GM23338 (cell line): ENCODE results near the gene HLCS.

Source experiments
- CTCF ChIP-seq, 2 experiments: fragments of 200-600 bp in 1 of 2; sonication (generic) in 1 of 2; conservative IDR thresholded peaks; 2 replicates each; pipeline versions ENCODE4 v1.5.1 to v1.6.1; 2016 to 2017; ENCODE audit warnings: antibody characterized with exemption in 2 of 2, low read depth in 2 of 2, mild to moderate bottlenecking in 2 of 2, moderate library complexity in 1 of 2
- ETS1 ChIP-seq: IDR thresholded peaks from 2 replicates; pipeline ENCODE4 v1.6.1; 2016; ENCODE audit warnings: antibody characterized with exemption
- POLR2AphosphoS5 ChIP-seq: IDR thresholded peaks from 2 replicates; pipeline ENCODE4 v1.6.1; 2016; ENCODE audit warnings: antibody characterized with exemption, low read depth
- REST ChIP-seq: IDR thresholded peaks from one replicate; pipeline ENCODE4 v1.6.1; 2018; ENCODE audit warnings: antibody characterized with exemption; ENCODE audit not compliant: unreplicated experiment

GRCh38 chr21:36964398-36964797 is 2.1 kb downstream of the HLCS start:
- TF ChIP-seq POLR2AphosphoS5, result no peak
- no peak for TF ChIP-seq CTCF (conservative IDR thresholded peaks at IDR 0.05; ENCODE audit: low read depth in 2 of 2)
- no peak for TF ChIP-seq ETS1
- TF ChIP-seq REST, result no peak
